IPS-18c (cell line): Measurements from ENCODE around the gene PCCA.

Source experiments
- H3K4me3 ChIP-seq: 2 replicates; pipeline ENCODE4 v1.7.0; 2013; ENCODE audit warnings: low read depth, mild to moderate bottlenecking, low read length, moderate library complexity; ENCODE audit not compliant: insufficient read depth
- H3K9me3 ChIP-seq: one replicate; pipeline ENCODE4 v1.6.1; 2013; ENCODE audit warnings: mild to moderate bottlenecking, low read length, moderate library complexity; ENCODE audit not compliant: control insufficient read depth, insufficient read depth

The PCCA gene

GRCh38 chr13:100470866-100471505 is 382.1 kb downstream of the PCCA start:
- Histone ChIP-seq H3K4me3 (no peak overlapping the region), H3K9me3 (no peaks in the 10 kb centered on the region)

- no peak overlapping the region for H3K4me3 ChIP-seq
- H3K9me3 ChIP-seq = no peaks in the 10 kb centered on the region
These were observed 384.2 kb downstream of the PCCA start for GRCh38 chr13:100473087-100473486.

GRCh38 chr13:100473501-100474044 is 384.7 kb downstream of the PCCA start:
- no peaks in the 10 kb centered on the region for H3K9me3 ChIP-seq
- H3K4me3 ChIP-seq = no peak overlapping the region

GRCh38 chr13:100476963-100477362 is 388.1 kb downstream of the PCCA start:
- H3K4me3 ChIP-seq = no peak overlapping the region
- no peaks in the 10 kb centered on the region for H3K9me3 ChIP-seq

- no peaks in the 10 kb centered on the region for H3K9me3 ChIP-seq
These were observed 389.4 kb downstream of the PCCA start for GRCh38 chr13:100478107-100478809.

GRCh38 chr13:100480676-100481075 is 391.8 kb downstream of the PCCA start:
- H3K4me3 ChIP-seq = no peak overlapping the region

More at GRCh38 chr13:100478107-100478809, 389.4 kb downstream of the PCCA start:
- no peak overlapping the region for H3K4me3 ChIP-seq

GRCh38 chr13:100483139-100483538 is 394.2 kb downstream of the PCCA start:
- H3K4me3 ChIP-seq = no peak overlapping the region
- H3K9me3 ChIP-seq = no peaks in the 10 kb centered on the region

More at GRCh38 chr13:100480676-100481075, 391.8 kb downstream of the PCCA start:
- H3K9me3 ChIP-seq = no peaks in the 10 kb centered on the region

GRCh38 chr13:100483841-100484381 is 395.0 kb downstream of the PCCA start:
- Histone ChIP-seq H3K4me3 (no peak overlapping the region), H3K9me3 (no peaks in the 10 kb centered on the region)

- Histone ChIP-seq H3K4me3 (no peak overlapping the region), H3K9me3 (no peaks in the 10 kb centered on the region)
These were observed 395.8 kb downstream of the PCCA start for GRCh38 chr13:100484702-100485101.

- Histone ChIP-seq H3K4me3 (no peak overlapping the region), H3K9me3 (no peaks in the 10 kb centered on the region)
These were observed 396.4 kb downstream of the PCCA start for GRCh38 chr13:100485265-100485664.

GRCh38 chr13:100490692-100491091 is 401.8 kb downstream of the PCCA start:
- Histone ChIP-seq H3K4me3 (no peak overlapping the region), H3K9me3 (no peaks in the 10 kb centered on the region)

GRCh38 chr13:100491164-100491842 is 402.4 kb downstream of the PCCA start:
- Histone ChIP-seq H3K9me3 (no peaks in the 10 kb centered on the region), H3K4me3 (no peak overlapping the region)

- H3K9me3 ChIP-seq = no peaks in the 10 kb centered on the region
- H3K4me3 ChIP-seq = no peak overlapping the region
These were observed 404.5 kb downstream of the PCCA start for GRCh38 chr13:100493418-100493817.

GRCh38 chr13:100495455-100495854 is 406.6 kb downstream of the PCCA start:
- no peaks in the 10 kb centered on the region for H3K9me3 ChIP-seq
- H3K4me3 ChIP-seq = no peak overlapping the region

- Histone ChIP-seq H3K9me3 (no peaks in the 10 kb centered on the region), H3K4me3 (no peak overlapping the region)
These were observed 408.5 kb downstream of the PCCA start for GRCh38 chr13:100497389-100497788.

GRCh38 chr13:100502446-100502845 is 413.6 kb downstream of the PCCA start:
- Histone ChIP-seq H3K4me3 (no peak overlapping the region), H3K9me3 (no peaks in the 10 kb centered on the region)

GRCh38 chr13:100503622-100504021 is 414.7 kb downstream of the PCCA start:
- Histone ChIP-seq H3K4me3 (no peak overlapping the region), H3K9me3 (no peaks in the 10 kb centered on the region)

GRCh38 chr13:100506154-100506553 is 417.3 kb downstream of the PCCA start:
- Histone ChIP-seq H3K9me3 (no peaks in the 10 kb centered on the region), H3K4me3 (no peak overlapping the region)
